NCI-H2029 (cell line): Measurements from ENCODE around the gene PROC.

ENCODE experiments used
- DNase-seq: peaks from one replicate; lab custom pipeline; 2025; lab: John Stamatoyannopoulos, UW

PROC gene

DNA sequence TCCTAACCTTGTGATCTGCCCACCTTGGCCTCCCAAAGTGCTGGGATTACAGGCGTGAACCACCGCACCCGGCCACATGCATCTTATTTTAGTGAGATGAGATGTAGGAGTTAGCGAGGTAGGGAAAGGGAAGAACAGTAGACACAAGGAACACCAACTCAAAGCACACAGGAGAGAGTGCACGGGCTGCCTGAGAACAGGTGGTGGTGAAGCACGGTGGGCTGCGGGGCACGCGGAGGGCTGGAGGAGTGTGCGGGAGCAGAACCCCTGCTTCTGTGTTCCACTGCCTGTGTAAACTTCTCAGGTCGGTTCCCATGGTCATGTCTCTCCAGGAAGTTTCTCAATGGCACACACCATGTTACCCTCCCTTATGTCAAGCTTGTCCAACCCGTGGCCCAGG, 38.7 kb downstream of the PROC start:
- DNase-seq: no peak

DNA sequence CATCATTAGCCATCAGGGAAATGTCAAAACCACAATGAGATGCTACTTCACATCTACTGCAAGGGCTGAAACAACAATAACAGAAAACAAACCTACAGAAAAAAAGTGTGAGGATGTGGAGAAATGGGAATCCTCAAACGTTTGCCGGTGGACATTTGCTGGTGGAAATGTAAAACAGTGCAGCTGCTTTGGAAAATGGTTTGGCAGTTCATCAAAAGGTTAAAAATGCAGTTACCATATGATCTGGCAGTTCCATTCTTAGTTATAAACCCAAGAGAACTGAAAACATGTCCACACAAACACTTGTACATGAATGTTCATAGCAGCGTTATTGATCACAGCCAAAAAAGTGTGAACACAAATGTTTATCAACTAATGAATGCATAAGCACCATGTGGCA, 44.2 kb downstream of the PROC start:
- no peak for DNase-seq

DNA sequence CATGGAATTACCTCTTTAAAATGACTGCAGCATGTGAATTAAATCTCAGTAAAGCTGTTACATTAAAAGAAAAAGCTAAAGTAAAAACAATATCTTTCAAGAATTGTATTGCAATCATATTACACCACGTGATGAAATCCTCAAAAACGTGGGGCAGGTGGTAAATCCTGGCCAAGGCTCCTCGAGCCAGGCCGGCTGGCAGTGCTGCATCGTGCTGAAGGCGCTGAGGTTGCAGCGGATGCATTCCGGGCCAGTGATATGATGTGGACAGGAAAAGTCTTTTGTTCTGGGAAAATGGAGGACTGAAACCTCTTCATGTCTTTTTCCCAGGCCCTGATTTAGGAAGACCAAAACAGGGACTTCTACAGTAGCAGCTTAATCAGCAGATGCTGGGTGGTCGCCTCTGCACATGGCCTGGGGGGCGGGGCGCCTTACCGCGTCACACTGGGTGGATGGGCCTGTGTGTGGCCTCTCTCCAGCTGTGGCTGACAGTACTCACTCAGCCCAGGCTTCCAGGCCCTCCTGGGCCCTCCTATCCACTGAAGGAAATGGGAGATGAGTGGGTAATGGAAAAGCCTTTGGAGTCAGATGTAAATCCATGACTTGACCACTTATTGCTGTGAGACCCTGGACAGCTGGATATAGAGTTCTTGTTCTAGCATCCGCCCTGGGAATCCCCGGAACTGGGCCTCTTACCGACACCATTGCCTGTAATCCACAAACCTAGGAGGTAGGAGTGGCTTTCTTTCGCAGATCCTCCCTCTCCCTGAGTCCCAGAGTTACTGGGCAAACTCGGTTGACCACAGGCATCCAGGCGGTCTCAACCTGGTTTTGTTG, 45.1 kb downstream of the PROC start:
- DNase-seq: no peak

DNA sequence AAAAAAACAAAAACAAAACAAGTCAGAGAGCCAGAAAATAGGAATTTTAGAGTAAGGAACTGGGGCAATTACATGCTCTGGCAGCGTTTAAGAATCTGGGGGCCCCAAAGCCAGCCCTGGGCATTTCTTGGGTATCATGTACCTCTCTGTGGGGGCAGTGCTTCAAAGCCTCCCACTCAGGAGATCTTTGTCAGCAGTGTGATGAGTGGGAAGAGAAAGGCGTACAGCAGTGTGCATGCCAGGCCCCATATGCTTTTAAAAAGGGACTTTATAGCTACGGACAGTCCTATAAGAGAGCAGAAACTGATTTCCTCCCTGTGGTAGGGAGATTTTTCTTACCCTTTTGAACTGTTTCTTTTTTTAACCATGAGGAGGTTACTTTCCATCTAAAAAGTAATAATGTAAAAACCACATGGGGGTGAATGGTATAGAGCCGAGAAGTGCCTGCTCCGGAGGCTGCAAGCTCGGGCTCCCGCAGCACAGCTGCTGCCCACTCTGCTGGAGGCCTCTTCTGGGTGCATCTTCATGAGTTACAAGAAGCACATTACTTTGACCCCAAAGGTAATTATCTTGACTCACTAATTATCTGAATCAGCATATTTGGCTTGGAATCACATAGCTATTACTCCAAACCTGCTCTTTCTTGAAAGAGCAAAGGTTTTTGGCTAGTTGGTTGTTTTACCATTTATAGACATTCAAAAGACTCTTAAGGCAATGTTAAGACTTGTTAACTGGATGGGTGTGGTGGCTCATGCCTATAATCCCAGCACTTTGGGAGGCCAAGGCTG, 46.4 kb downstream of the PROC start:
- no peak for DNase-seq

DNA sequence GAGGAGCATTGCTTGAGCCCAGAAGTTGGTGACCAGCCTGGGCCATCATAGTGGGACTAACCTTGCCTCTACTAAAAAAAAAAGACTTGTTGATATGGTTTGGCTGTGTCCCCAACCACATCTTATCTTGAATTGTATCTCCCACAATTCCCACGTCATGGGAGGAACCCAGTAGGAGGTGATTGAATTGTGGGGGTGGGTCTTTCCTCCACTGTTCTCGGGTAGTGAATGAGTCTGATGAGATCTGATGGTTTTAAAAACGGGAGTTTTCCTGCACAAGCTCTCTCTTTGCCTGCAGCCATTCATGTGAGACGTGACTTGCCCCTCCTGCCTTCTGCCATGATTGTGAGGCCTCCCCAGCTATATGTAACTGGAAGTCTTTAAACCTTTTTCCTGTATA, 47.0 kb downstream of the PROC start:
- DNase-seq: no peak

DNA sequence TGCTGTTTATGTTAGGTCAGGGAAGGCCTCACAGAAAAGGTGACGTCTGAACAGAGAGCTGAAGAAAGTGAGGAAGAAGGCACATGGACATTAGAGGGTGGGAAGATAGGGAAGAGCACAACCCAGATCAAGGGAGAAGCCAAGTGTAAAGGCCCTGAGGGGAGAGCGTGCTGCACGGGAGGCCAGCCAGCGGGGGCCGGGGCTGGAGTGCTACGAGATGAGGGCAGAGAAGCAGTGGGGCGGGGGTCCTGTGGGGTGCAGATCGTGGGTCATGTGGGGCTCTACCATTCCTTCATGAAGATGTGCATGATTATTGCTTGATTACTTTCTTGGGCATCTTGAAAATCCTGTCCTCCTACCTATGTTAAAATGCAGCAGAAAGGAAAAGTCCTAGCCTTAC, 50.8 kb downstream of the PROC start:
- DNase-seq: no peak

DNA sequence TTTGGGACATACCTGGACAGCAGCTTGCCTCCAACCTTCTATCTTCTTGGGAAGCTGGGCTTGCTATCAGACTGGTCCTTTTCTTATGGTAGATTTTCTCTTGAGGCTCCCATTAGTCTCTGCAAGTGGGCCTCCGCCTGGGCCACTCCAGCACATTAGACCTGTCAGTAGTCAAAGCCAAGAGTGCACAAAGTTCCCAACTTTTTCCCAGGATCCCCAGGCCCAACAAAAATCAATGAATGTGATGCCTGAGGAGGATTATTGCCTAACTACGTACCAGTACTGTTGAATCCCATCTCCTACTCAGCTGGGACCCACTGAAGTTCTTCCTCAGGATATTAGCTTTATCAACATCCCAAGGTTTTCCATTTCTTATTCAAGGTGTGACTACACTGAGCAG, 51.7 kb downstream of the PROC start:
- no peak for DNase-seq

DNA sequence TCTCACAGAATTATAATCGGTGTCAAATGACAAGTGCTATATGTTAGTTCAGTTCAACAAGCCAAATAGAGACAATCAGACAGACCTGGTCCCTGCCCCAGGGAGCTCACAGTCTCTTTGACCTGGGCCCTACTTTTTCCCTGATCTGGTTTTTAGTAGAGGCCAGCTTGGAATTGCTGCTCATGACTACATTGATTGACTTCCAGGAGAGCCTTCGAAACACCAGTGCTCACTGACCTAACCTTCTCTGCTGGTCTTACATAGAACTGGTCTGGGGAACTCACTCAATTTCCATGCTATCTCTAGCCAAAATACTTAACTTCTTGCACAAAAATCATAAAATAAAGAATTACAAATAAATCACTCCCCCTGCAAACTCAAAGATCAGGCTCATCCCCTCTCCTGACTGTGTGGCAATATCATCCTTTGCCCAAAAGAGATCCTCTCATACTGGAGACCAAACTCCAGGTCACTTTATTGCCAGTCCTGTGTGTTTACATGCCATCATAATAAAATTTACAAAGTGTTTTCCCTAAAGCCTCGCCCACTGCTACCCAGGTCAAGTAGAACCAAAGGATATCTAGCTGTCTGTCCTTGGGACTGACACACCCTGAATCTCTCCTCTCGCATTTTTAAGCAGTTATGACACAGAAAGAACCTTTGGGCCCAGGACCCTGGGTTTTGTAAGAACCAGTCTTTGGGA, 53.2 kb downstream of the PROC start:
- no peak for DNase-seq

DNA sequence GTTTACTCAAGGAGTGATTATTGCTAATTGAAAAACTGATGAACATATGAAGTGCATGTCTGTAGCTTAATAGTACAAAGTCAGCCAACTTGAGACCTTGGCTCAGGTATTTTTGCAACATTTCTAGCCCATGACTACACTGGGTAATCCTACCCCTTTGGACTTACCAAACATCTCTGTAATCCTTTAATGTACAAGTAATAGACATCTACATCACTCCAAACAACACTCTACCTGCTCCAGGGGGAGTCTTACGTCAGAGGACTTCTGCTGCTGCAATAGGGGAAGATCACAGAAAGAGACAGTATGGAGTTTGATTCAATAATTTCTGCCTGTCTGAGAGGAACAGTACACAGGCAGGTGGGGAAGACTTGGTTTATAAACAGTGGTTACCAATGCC, 54.0 kb downstream of the PROC start:
- no peak for DNase-seq

DNA sequence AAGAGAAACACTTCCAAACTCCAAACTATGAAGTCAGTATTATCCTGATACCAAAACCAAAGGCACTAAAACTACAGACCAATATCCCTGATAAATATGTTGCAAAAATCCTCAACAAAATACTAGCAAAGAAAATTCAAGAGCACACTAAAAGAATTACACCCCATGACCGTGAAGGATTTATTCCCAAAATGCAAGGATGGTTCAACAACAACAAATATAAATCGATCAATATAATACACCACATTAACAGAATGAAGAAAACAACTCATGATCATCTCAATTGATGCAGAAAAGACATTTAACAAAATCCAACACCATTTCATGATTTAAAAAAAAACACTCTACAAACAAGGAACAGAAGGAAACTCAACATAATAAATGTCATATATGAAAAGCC, 57.6 kb downstream of the PROC start:
- no peak for DNase-seq
